ENCODE results near the gene CPEB1. TPM values are rescaled to one million over a fixed set of nuclear protein-coding genes. Genes with fewer than 3 reads are reported as not detected.
"Not testable (repeated sequence)": the region's sequence is repeated elsewhere in the genome, so short reads cannot be mapped to it uniquely, and the experiment has no call there.

Gene CPEB1
- total RNA-seq, 1 donor from 2014 or later = 15.2 TPM

DNA sequence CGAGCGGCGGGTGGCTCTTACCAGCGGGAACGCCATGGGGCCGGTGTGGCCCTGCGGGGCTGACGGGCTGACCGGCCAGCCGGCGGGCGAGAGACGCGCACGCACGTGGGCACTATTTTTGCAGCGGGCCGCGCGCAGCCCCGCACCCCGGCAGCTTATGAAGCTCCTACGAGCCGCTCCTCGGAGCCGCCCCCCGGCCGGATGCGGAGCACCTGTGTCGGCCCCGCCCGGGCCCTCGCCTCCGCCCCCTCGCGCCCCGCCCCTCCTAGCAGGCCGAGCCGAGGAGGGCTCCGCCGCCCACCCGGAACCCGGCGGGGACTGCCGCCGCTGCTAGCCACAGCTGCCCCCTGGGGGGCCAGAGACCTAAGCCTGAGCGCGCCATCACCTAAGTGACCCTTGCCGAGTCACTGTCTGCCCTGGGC, 683 bp upstream of the CPEB1 start:
- peaks cover 12% of the 10 kb centered on the region for H3K27me3 Mint-ChIP-seq (ENCODE audit: unreplicated experiment)
- H3K27ac Mint-ChIP-seq (ENCODE audit: unreplicated experiment) = no peak overlapping the region
- no peaks in the 10 kb centered on the region for H3K36me3 Mint-ChIP-seq (ENCODE audit: unreplicated experiment)
- peak overlapping the region; percentile 74 for H3K4me3 Mint-ChIP-seq (ENCODE audit: unreplicated experiment)
- TF ChIP-seq, protein P1, sequence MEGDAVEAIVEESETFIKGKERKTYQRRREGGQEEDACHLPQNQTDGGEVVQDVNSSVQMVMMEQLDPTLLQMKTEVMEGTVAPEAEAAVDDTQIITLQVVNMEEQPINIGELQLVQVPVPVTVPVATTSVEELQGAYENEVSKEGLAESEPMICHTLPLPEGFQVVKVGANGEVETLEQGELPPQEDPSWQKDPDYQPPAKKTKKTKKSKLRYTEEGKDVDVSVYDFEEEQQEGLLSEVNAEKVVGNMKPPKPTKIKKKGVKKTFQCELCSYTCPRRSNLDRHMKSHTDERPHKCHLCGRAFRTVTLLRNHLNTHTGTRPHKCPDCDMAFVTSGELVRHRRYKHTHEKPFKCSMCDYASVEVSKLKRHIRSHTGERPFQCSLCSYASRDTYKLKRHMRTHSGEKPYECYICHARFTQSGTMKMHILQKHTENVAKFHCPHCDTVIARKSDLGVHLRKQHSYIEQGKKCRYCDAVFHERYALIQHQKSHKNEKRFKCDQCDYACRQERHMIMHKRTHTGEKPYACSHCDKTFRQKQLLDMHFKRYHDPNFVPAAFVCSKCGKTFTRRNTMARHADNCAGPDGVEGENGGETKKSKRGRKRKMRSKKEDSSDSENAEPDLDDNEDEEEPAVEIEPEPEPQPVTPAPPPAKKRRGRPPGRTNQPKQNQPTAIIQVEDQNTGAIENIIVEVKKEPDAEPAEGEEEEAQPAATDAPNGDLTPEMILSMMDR (IDR thresholded peaks at IDR 0.05; ENCODE audit: partially characterized antibody, unreplicated experiment) = no peak
- H3K4me1 Mint-ChIP-seq (ENCODE audit: low read depth, unreplicated experiment) = peaks cover 10% of the 10 kb centered on the region
- peak; percentile 57 for DNase-seq
- peaks cover 2% of the 10 kb centered on the region for H3K9me3 Mint-ChIP-seq (ENCODE audit: unreplicated experiment)

DNA sequence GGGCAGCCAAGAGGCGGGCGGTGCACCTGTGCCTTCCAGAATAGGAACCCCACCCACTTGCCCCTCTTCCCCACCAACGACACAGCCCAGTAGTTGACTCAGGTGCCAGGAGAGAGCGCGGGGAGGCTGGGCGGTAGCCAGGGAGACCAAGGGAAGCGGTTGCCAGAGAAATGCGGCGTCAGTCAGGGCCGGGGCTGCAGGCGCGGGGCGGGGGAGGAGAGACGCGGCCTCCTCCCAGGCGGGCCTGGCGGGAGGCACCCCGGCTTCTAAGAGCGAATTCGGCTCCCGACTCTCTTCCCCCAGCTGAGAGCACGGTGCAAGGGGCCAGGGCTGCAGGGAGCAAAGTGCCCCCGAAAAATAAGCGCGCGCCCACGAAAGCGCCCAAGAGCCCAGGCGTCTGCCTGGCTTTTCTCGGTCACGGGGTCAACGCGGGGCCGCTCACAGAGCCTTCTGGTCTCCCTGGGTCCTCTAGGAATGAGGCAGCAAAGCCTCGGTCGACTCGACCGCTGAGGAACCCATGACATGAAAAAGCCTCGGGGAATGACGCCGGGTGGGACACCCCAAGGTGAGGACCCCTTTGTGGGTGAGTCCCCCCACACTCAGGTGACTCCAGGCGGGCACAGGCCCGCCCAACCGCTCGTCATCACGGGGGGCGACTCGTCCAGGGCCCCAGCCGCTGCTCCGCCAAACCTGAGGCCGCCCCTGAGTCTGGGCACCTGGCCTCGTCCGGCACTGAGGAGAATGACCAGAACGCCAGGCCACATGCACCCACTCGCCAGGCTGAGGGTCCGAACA, 716 bp downstream of the CPEB1 start:
- Mint-ChIP-seq H3K4me3 (ENCODE audit: unreplicated experiment) (peak overlapping the region; percentile 82), H3K9me3 (ENCODE audit: unreplicated experiment) (peaks cover 2% of the 10 kb centered on the region), H3K36me3 (ENCODE audit: unreplicated experiment) (no peaks in the 10 kb centered on the region), H3K4me1 (ENCODE audit: low read depth, unreplicated experiment) (peaks cover 18% of the 10 kb centered on the region), H3K27me3 (ENCODE audit: unreplicated experiment) (peaks cover 12% of the 10 kb centered on the region), H3K27ac (ENCODE audit: unreplicated experiment) (no peak overlapping the region)
- peak; percentile 57 for DNase-seq
- TF ChIP-seq, protein P1 (IDR thresholded peaks at IDR 0.05; ENCODE audit: partially characterized antibody, unreplicated experiment) = no peak

DNA sequence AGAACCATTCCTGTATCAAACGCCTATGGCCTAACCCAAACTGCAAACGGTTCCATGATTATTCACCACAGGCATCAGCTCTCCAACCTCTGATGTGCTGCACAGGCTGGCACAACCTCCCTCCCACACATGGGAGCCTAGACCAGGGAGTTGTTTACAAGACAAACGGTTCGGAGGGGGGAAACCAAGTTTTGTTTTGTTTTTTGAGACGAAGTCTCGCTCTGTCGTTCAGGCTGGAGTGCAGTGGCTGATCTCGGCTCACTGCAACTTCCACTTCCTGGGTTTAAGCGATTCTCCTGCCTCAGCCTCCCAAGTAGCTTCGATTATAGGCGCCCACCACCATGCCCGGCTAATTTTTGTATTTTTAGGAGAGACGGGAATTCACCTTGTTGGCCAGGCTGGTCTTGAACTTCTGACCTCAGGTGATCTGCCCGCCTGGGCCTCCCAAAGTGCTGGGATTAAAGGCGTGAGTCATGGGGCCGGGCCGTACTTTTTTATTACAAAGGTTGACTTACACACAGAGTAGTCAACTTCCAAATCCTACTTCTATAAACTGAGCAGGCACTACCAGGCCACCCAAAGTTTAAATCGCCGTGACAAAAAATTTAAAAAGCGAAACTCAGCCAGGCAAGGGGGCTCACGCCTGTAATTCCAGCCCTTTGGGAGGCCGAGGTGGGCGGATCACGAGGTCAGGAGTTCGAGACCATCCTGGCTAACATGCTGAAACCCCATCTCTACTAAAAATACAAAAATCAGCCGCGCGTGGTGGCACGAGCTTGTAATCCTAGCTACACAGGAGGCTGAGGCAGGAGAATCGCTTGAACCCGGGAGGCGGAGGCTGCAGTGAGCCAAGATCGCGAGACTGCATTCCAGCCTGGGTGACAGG, 2.0 kb downstream of the CPEB1 start:
- H3K4me1 Mint-ChIP-seq (ENCODE audit: low read depth, unreplicated experiment) = peaks cover 29% of the 10 kb centered on the region
- not testable (repeated sequence) for H3K36me3 Mint-ChIP-seq (ENCODE audit: unreplicated experiment); DNase-seq; H3K27ac Mint-ChIP-seq (ENCODE audit: unreplicated experiment); H3K4me3 Mint-ChIP-seq (ENCODE audit: unreplicated experiment); H3K9me3 Mint-ChIP-seq (ENCODE audit: unreplicated experiment)
- peaks cover 12% of the 10 kb centered on the region for H3K27me3 Mint-ChIP-seq (ENCODE audit: unreplicated experiment)

DNA sequence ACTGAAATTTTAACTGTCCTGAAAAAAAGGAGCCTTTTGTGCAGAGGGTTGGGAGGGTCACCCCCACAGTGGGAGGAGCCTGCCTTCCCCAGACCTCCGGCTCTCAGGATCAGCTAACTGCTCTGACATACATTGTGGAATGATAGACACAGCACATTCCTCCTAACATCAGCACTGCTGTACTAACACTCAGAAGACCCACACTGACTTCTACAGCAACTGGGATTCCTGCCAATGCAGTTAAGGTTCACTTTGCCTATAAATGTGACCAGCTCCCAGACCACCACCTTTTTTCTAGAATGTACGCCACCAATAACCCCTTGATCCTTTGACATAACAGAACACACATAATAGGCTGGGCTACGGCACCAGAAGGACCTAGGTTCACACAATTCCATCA, 3.2 kb downstream of the CPEB1 start:
- Mint-ChIP-seq H3K36me3 (ENCODE audit: unreplicated experiment) (no peaks in the 10 kb centered on the region), H3K27me3 (ENCODE audit: unreplicated experiment) (peaks cover 11% of the 10 kb centered on the region), H3K9me3 (ENCODE audit: unreplicated experiment) (peaks cover 4% of the 10 kb centered on the region), H3K4me1 (ENCODE audit: low read depth, unreplicated experiment) (peaks cover 40% of the 10 kb centered on the region), H3K4me3 (ENCODE audit: unreplicated experiment) (no peak overlapping the region), H3K27ac (ENCODE audit: unreplicated experiment) (no peak overlapping the region)
- TF ChIP-seq, protein P1 (IDR thresholded peaks at IDR 0.05; ENCODE audit: partially characterized antibody, unreplicated experiment) = no peak
- no peak for DNase-seq

DNA sequence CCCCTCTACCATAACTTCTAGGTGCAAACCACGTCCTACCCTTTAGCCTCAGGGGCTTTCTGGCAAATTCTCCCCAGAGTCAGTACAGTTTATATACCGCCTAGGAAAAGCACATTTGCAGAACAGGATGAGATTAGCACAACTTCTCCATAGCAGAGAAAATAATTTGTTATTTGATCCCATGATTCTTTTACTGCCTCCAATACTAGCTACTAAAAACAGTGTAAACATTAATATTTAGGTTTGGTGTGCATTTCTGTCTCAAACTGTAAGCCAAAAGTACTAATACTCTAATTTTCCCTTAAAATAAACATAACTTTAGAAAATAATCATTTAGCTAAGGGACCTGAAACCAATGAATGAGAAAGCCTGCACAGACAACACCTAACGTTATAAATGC, 4.5 kb downstream of the CPEB1 start:
- Mint-ChIP-seq H3K27me3 (ENCODE audit: unreplicated experiment) (peaks cover 3% of the 10 kb centered on the region), H3K9me3 (ENCODE audit: unreplicated experiment) (peaks cover 4% of the 10 kb centered on the region), H3K36me3 (ENCODE audit: unreplicated experiment) (no peaks in the 10 kb centered on the region), H3K4me3 (ENCODE audit: unreplicated experiment) (no peak overlapping the region), H3K27ac (ENCODE audit: unreplicated experiment) (no peak overlapping the region), H3K4me1 (ENCODE audit: low read depth, unreplicated experiment) (peaks cover 40% of the 10 kb centered on the region)
- TF ChIP-seq, protein P1 (IDR thresholded peaks at IDR 0.05; ENCODE audit: partially characterized antibody, unreplicated experiment) = no peak
- no peak for DNase-seq
